PC-9 (cell line): ENCODE results near the gene LBHD2.

ENCODE experiments used
- EZH2 ChIP-seq: fragments of 200-600 bp; sonication (generic); IDR thresholded peaks from 2 replicates; pipeline ENCODE4 v1.8.0; 2017; ENCODE audit warnings: antibody characterized with exemption, low read depth
- TF ChIP-seq, protein P1 (sequence below): fragments of 200-600 bp; sonication (generic); conservative IDR thresholded peaks from 2 replicates; pipeline ENCODE4 v1.6.1; 2017; ENCODE audit warnings: mixed run types, antibody characterized with exemption, mild to moderate bottlenecking, moderate library complexity

DNA sequence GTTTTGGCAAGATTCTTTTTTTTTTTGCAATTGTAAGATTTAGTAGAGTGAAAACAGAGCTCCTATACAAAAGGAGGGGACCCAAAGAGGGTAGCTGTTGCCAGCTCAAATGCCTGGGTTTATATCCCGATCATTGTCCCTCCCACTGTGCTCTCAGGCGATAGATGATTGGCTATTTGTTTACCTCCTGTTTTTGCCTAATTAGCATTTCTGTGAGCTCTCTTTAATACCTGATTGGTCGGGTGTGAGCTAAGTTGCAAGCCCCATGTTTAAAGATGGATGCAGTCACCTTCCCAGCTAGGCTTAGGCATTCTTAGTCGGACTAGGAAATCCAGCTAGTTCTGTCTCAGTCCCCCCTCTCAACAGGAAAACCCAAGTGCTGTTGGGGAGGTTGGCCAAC is 12.4 kb downstream of the LBHD2 start:
- TF ChIP-seq, protein P1, sequence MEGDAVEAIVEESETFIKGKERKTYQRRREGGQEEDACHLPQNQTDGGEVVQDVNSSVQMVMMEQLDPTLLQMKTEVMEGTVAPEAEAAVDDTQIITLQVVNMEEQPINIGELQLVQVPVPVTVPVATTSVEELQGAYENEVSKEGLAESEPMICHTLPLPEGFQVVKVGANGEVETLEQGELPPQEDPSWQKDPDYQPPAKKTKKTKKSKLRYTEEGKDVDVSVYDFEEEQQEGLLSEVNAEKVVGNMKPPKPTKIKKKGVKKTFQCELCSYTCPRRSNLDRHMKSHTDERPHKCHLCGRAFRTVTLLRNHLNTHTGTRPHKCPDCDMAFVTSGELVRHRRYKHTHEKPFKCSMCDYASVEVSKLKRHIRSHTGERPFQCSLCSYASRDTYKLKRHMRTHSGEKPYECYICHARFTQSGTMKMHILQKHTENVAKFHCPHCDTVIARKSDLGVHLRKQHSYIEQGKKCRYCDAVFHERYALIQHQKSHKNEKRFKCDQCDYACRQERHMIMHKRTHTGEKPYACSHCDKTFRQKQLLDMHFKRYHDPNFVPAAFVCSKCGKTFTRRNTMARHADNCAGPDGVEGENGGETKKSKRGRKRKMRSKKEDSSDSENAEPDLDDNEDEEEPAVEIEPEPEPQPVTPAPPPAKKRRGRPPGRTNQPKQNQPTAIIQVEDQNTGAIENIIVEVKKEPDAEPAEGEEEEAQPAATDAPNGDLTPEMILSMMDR = no peak
- TF ChIP-seq EZH2 = no peak
